ENCODE data around the gene CBY3.

- TF ChIP-seq POLR2A (IDR thresholded peaks at IDR 0.05; ENCODE audit: control extremely low read depth in 1 of 2, low read depth in 2 of 2, low read length in 2 of 2) (no peak), TBP (IDR thresholded peaks at IDR 0.05; ENCODE audit: low read depth, low read length) (no peak), POLR2AphosphoS5 (IDR thresholded peaks at IDR 0.05; ENCODE audit: low read depth, low read length) (no peak), TAF1 (IDR thresholded peaks at IDR 0.05; ENCODE audit: low read depth, low read length) (no peak), EP300 (IDR thresholded peaks at IDR 0.05; ENCODE audit: borderline replicate concordance in 1 of 2, low read depth in 2 of 2, low read length in 2 of 2) (no peak), SP1 (IDR thresholded peaks at IDR 0.05; ENCODE audit: low read depth, low read length) (no peak), EZH2 (IDR thresholded peaks at IDR 0.05; ENCODE audit: low read depth, low read length, severe bottlenecking) (no peak), NRF1 (IDR thresholded peaks at IDR 0.05; ENCODE audit: low read depth, low read length) (no peak), KDM5A (IDR thresholded peaks at IDR 0.05; ENCODE audit: low read length) (no peak)
- TF ChIP-seq, protein P1, sequence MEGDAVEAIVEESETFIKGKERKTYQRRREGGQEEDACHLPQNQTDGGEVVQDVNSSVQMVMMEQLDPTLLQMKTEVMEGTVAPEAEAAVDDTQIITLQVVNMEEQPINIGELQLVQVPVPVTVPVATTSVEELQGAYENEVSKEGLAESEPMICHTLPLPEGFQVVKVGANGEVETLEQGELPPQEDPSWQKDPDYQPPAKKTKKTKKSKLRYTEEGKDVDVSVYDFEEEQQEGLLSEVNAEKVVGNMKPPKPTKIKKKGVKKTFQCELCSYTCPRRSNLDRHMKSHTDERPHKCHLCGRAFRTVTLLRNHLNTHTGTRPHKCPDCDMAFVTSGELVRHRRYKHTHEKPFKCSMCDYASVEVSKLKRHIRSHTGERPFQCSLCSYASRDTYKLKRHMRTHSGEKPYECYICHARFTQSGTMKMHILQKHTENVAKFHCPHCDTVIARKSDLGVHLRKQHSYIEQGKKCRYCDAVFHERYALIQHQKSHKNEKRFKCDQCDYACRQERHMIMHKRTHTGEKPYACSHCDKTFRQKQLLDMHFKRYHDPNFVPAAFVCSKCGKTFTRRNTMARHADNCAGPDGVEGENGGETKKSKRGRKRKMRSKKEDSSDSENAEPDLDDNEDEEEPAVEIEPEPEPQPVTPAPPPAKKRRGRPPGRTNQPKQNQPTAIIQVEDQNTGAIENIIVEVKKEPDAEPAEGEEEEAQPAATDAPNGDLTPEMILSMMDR (IDR thresholded peaks at IDR 0.05; ENCODE audit: control extremely low read depth in 1 of 3, insufficient read depth in 1 of 3, low read depth in 1 of 3, low read length in 3 of 3): no peak
These were observed 48.5 kb upstream of the CBY3 start for GRCh38 chr5:179729303-179729702.
